ENCODE results near the gene STEAP3. TPM values are rescaled to one million over a fixed set of nuclear protein-coding genes. Genes with fewer than 3 reads are reported as not detected.

Gene STEAP3
- polyA plus RNA-seq, 5 donors, result 1.8 to 4.4 (median 2.8) TPM

DNA sequence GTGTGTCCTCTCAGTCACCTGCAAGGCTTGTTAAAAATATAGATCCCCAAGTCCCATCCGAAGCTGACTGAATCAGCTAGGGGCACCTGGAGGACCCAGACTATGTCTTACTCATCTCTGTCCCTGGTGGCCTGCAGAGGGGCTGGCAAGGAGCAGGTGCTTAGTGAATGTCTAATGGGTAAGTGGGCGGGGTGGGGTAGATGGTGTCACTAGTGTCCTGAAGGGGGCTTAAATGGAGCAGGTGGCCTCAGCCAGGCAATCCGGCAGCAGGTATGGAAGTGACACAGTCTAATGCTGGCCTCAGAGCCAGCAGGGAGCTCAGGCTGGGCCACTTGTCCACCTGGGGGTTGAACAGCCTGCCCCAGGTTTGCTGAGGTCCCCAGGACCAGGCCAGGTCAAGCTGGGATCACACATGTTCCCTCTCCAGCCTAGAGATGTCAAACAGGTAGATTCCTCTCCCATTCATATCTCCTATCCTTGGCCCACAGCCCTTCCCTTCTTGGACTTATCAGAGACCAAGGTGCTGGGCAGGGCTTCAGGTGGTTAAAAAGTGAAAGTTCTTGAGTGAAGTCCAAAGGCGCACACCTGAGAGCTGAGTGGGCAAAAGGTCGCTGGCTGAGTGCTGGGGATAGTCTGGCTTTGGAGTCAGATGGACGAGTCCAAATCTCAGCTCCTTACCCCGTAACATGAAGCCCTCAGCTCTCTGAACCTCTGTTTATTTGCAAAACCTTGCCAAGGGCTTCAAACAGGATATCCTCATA lies 1.7 kb downstream of the STEAP3 start:
- DNase-seq, result no peak

DNA sequence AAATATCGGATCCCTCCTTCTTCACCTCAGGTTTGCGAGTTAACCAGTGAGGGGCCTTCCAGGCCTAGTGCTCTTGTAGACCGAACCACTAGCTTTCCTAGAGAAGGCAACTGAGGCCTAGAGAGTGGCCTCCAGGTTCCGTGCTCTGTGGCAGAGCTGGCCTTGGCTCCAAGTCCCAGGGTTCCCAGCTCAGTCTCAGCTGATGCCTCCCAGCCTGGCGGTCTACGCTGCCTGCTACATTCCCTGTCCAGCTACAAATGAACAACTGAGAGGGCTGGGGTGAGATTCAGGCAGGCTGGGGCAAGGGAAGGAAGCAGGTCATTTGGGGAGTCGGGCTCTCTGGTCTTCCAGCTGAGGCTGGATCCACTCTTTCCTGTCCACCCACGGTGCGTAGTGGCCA lies 2.3 kb downstream of the STEAP3 start:
- no peak for DNase-seq

DNA sequence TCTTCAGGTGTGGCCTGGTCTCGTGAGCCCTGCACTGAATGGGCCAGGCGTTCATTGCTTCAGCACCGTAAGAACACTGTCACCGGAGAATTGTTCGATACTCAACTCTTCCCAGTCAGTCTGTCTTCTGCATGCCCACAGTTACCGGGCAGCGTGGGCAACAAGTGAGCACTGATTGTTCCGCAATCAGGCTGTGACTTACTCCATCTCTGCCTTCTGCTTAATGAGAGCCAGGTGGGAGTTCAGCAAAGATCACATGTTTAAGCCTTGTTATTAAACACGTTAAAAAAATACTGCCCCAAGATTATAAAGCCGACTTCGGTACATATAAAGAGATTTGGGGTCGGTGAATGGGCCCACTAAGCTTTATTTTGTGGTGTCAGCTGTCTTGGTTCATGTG lies 3.7 kb downstream of the STEAP3 start:
- no peak for DNase-seq

DNA sequence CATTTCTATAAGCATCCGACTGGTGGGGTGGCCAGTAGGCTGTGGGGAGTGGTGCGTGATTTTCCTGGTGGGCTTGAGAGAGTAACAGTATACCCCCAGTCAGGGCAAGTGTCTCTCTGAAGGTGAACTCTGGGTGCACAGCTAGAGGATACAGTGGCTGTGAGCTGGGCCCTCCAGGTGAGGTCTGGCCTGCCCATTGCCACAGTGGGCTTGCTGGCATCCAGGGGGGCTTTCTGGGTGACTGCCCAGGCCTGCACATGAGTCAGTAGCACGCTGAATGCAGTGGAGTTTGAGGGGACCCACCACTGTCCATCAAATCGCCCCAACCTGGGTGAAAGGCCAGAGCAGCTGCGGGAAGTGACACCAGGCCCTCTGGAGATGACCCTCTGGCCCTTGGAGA lies 4.5 kb downstream of the STEAP3 start:
- no peak for DNase-seq

DNA sequence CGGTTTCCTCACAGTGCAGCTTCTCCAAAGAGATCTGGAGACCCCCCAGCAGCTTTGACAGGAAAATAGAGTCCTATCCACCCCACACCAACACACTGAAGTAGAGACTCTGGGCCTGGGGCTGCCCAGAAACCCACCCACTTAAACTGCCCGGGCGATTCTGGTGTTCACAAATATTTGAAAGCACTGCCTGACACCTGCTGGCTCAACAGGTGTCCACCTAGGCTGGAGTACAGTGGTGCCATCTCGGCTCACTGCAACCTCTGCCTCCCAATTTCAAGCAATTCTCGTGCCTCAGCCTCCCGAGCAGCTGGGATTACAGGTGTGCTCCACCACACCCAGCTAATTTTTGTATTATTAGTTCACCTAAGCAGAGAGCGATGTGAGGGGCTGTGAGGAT lies 5.3 kb downstream of the STEAP3 start:
- DNase-seq, result no peak

DNA sequence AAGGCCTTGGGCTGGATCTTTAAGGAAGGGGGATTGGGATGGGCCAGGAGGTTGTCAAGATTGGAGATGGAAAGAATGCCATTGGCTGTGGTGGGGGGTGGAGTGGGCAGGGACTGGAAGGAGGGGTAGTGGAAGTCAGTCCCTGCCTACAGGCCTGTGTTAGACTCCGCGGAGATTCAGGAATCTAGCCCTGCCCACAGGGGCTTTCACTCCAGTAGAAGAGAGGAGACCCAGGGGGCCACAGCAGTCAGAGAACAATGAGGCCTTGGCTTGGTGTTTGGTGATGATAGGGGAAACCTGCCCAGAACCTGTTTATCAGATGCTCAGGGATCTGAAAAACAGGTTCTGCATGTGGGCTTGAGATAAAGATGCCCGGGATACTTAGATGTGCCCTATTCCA lies 6.1 kb downstream of the STEAP3 start:
- no peak for DNase-seq

DNA sequence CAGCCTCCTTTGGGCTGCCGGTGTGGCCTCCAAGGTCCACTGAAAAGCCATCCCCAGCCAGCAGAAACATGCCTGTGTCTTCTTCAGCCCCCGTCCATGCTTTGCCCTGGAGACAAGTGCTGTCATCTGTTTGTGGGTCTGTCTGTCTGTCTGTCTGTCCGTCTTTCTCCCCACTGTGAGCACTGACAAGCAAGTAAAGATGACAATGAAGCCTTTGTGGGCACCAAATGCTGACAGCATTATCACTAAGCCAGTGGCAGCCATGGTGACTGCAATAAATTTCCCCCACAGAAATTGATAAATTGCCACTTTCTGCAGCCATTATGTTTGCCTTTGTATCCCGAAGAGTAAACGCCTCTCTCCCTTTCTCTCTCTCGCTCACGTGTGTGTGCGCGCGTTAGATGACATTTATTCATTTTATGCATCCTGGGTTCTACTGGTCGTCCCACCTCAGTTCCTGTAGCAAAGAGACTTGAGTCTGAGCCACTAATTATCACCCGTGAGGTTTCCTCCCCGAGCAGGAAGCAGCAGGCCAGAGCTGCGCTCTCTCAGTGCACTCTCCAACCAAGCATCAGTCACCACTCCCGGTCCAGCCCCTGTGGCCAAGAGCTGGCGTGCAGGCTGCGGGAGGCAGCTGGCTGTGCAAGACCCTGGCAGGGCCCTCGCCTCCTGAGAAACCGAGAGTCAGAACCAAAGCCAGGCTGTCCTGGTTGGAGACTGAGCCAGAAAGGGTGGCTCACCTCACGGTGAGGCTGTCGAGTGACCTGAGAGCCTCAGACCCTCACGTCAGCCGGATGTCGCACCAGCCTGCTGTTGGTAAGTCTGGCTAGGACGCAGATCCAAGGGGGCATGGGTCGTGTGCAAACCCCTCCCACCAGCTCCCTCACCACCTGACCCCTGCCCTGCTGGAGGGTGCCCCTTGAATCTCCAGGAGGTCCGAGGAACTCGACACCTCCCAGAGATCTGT lies 6.9 kb downstream of the STEAP3 start:
- DNase-seq, result no peak

DNA sequence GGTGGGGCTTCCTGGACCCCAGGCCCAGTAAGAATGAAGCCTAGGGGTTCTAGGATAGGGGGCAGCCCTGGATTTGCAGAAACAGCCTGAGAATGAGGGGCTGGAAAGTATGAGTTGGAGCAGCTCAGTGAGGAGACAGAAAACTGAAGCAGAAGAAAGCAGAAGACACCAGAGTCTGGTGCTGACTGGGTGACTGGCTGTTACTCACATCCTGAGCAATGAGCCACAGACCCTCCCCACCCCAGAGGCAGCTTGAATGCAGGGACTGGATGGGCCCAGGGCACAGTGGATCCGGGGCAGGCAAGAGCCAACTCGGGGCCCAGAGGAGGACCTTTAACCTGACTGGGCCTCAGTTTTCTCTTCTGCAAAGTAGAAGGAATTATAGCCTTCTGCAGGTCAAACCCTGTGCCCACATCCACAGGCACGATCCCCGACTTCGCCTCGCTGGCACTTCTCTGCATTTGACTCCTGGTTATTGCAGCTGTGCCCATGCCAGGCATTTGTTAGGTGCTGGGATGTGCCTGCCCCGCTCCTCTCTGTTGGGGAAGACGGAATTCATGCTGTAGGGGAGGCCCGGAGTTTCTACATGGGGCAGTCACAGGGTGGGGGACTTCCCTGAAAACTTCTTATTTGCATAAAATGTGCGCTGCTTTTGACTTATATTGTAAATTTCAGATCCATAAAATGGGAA lies 8.5 kb downstream of the STEAP3 start:
- DNase-seq, result no peak

DNA sequence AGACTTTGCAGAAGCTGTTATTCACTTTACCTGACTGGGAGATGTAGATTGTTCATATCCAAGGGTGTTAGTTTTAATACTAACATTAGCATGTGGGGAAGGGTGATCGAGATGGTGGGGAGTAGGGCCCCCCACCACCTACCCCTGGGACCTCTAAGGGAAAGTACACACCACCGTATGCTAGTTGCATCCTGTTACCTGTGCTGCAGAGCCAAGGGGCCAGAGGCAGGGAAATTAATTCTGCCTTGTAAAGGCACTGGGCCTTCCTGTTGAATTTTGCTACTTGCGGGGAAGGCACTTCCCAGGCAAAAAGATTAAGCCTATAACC lies 9.0 kb downstream of the STEAP3 start:
- no peak for DNase-seq

DNA sequence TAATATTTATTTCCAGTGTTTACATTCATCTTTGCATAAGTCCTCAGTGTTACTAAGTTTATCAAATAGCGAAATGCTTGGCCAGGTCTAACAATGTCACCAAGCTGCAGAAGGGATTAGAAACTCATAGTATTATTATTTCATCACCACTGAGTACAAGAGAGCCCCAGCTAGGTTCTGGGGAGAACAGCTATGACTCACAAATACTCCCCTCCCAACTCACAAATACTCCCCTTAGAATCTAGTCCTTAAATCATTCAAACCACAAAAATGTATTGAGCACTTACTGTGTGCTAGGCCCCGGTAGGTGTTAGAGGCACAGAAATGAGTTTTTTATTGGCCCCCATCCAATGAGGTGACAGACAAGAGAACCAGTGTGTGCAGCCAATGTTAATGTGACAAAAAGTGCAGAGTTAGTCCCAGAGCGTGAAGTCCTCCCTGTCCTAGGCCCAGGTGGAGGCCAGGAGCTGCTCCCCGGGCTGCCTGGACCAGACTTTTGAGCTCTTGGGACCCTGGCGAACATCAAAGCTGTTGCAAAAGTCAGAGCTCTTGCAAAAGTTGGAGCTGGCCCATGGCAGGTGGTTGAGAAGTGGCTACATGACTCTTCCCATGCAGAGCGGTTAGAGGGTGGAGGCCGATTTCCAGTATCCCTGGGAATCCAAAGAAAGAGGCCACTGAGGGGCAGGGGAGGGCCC lies 9.8 kb downstream of the STEAP3 start:
- no peak for DNase-seq

DNA sequence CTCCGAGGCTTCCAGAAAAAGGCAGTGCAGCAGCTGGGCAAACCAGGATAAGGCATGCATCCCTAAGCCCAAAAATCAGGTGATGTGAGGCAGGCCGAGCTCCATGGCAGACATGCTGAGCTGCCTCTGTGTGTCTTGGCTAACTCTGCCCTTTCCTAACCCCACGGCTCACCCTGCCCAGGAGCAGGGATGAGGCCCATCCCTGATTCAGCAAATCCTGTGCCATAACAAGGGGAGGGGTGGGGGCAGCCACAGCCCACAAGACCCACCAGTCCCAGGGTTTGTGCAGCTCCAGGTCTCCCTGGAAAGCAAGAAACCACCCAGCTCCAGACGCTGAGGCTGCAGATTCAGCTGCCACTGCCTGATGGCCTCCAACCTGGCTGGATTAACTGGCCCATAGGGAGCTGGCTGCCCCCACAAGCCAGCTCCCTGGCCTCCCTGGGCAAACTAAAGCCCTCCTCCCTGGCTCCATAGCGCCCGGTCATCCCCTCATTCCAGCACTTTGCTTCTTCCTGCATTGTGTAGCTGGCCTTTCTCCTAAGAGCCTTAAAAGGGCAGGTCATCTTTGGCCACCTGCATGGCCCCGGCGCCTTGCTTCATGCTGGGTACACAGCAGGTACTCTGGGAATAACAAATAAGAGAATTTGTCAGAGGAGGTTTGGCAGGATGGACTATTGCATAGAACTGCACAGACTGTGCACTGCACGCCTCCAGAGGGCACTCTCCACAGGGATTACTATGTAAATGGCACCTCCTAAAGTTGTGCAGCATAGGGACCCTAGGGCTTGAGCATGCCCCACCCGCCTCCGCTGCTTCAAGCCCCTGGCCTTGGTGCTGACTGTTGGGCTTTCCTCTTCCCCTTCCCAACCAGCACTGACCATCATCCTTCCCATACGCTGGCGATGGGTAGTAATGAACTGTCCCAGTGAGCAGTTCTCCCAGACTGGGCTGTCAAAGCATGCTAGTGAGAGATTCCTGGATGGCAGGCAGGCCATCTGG lies 10.7 kb downstream of the STEAP3 start:
- no peak for DNase-seq

DNA sequence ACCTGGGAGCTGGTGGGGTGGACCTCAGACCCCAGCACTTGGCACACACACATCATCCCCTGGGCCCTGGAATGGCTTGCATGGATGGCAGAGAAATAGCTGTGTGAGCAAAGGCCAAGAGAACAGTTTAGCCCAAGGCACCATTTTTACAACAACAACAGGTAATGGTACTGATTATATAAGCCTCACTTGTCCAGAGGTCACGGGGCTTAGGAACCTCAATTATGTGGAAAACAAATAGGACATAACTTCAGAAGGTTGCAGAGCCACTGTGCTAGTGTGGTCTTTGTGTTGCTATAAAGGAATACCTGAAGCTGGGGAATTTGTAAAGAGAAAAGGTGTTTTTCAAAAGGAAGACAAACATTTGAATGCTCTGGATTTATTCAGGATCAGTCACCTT lies 13.2 kb downstream of the STEAP3 start:
- no peak for DNase-seq

DNA sequence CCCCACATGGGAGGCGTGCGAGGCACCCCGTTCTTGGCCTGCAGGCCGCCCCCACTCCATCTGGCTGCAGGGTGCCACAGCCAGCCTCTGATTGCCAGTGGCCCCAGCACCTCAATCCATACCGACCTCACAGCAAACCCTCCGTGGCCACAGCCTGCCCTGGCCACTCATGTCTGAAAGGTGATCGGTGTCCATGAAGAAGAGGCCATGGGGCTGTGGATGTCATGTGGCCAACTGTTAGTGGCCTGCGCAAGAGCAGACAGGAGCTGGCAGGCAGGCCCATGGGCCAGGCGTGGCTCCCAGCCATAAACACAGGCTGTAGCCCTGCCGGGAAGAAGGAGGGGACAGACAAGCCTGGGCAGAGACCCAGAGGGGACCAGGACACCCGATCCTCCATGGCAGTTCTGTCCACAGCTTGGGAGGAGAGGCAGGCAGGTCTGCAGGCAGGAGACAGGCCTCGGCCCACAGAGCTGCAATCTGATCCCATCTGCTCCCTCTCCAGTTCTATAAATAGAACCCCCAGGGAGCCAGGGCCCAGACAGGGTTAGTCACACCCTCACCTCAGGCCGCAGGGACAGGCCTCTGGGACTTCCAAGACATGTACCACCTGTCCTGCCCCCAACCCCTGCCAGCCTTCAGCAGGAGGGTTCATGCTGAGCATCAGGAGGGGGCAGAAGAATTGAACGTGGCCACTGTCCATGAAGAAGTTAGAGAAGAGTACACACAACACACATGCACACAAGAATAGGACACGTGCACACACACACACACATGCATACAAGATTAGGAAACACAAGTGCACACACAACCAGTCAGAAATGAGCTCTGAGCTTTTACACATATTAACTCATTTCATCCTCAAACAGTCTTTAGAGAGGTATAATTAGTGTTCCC lies 16.9 kb downstream of the STEAP3 start:
- DNase-seq, result no peak

DNA sequence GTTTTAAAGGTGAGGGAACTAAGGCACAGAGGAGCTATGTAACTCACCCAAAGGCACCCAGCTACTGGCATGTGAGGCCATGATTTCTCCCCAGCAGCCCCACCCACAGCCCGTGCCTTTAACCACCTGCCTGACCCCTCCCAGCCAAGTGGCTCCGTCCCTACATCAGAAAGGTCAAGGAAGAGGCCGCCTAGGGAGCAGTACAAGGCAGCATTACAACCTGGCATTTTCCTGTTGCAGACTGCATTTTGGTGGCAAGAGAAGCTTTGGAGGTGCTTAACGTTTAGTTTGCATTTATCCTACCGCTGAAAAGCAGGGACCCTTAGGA lies 17.5 kb downstream of the STEAP3 start:
- no peak for DNase-seq

DNA sequence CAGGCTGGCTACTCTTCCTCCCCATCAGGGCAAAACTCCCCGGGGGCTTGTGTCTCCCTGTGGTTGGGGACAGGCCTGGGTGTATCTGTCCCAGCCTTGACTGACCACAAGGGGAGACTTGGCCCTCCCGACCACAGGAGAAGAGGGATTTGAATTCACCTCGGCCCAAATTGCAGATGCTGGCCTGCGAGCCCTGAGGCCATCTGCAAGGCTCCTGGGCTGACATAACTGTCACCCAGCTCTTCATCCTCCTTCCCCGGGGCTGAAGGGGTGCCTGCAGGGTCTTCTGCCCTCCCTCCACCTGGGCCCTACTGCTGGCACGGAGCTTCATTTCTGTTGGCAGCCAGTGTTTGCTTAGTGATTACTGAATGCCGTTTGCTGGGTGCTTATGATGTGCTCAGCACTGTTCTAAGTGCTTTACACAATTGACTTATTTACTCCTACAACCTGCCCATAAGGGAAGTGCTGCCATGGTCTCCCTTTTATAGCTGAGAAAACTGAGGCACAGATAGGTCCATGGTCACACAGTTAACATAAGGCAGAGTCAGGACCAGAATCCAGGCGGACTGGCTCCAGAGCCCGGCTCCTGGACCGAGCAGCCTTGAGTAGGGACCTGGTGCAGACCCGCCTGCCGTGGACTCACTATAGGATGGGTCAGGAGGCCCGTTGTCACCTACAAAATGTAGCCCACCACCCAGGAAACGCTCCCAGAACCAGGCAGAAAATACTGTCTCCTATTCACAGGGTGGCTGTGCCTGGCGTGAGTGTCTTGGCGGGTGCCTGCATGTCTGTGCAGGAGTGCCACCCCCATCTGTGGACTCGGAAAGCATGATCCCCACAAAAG lies 18.9 kb downstream of the STEAP3 start:
- no peak for DNase-seq

DNA sequence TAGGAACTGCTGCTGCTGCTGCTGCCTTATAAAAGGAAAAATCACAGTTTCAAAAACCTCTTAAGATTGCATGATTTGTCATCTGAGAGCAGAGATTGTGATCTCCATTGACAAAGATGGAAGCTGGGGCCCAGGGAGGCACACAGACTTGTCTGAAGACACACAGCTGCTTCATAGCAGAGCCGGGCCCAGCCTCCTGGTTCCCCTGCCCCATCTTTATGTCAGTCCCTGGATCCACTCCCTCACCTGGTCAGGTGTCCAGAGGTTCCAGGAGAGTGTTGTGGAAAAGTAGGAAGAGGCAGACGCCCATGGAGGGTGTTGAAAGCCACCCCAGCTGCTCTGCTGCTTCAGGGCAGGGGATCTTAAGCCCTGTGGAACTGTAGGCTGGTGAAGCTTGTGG lies 20.0 kb downstream of the STEAP3 start:
- no peak for DNase-seq

DNA sequence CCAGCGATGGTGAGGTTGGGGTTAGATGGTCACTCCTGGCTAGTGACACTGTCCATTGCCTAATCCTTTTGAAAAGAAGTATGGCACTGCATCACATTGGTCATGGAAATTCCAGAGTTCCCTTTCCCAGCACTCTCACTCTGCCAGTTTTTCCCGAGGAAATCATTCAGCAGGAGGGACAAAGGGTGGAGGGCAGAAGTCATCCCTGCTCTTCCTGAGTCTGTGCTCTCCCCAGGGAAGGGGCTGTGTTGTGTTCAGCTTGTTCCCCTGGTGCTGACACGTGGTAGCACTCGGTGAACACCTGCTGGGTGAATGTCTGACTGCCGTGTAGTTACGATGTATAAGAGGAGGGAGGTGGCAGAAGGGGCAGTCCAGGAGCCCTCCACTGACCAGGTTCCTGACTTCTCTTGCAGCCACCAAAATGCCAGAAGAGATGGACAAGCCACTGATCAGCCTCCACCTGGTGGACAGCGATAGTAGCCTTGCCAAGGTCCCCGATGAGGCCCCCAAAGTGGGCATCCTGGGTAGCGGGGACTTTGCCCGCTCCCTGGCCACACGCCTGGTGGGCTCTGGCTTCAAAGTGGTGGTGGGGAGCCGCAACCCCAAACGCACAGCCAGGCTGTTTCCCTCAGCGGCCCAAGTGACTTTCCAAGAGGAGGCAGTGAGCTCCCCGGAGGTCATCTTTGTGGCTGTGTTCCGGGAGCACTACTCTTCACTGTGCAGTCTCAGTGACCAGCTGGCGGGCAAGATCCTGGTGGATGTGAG lies 21.6 kb downstream of the STEAP3 start:
- DNase-seq, result no peak

DNA sequence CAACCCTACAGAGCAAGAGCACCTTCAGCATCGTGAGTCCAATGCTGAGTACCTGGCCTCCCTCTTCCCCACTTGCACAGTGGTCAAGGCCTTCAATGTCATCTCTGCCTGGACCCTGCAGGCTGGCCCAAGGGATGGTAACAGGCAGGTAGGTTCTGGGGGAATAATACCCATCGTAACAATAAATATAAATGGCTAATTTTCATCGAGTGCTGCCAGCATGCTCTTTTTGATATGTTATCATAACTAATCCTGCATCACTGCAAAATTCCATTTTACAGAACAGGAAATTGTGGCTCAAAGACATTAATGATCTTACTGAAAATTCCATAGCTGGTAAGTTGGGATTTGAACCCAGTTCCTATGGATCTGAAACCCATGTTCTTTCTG lies 22.2 kb downstream of the STEAP3 start:
- DNase-seq, result no peak

Measured in right lung (tissue), 5 donors.